NB4 (cell line): Measurements from ENCODE around the gene KCNMB2.

ENCODE experiments used
- DNase-seq: peaks from one replicate; pipeline ENCODE4 v3.0.0; 2010; ENCODE audit warnings: low read depth
- H3K4me3 ChIP-seq: one replicate; pipeline ENCODE4 v1.5.1; 2011; ENCODE audit warnings: mild to moderate bottlenecking, low read depth, low read length, moderate library complexity
- CTCF ChIP-seq: IDR thresholded peaks from one replicate; pipeline ENCODE4 v1.5.1; 2012; ENCODE audit warnings: low read depth, low read length
- MYC ChIP-seq: IDR thresholded peaks from 2 replicates; pipeline ENCODE4 v1.6.1; 2011; ENCODE audit warnings: low read depth, low read length
- POLR2A ChIP-seq: IDR thresholded peaks from 2 replicates; pipeline ENCODE4 v1.6.1; 2011; ENCODE audit warnings: mild to moderate bottlenecking; ENCODE audit not compliant: insufficient read length; ENCODE audit errors: extremely low read depth
- TF ChIP-seq, protein P1 (sequence below): IDR thresholded peaks from 2 replicates; pipeline ENCODE4 v1.6.1; 2011; ENCODE audit warnings: low read depth, low read length

KCNMB2 gene

DNA sequence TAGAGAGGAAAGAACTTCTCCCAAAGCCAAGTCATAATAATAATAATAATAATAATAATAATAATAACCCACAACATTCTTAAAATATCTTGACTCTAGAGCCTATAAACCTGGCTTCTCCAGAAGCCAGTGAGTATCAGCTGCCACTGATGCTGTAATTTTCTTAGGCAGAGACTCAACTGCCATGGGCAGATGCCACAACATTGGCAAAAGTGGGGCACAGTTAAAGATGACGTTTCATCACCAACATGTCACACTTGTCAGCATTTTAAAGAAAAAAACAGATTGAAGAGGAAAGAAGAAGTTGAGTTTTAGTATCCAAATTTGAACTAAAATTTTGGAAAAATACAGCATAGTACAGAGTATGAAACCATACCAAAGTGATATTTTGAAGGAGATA is 270.4 kb downstream of the KCNMB2 start:
- no peak for DNase-seq
- no peak overlapping the region for H3K4me3 ChIP-seq
- no peak for TF ChIP-seq MYC
- TF ChIP-seq POLR2A, result no peak
- no peak for TF ChIP-seq CTCF
- TF ChIP-seq, protein P1, sequence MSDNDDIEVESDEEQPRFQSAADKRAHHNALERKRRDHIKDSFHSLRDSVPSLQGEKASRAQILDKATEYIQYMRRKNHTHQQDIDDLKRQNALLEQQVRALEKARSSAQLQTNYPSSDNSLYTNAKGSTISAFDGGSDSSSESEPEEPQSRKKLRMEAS, result no peak

GRCh38 chr3:178807694-178808093 is 271.5 kb downstream of the KCNMB2 start:
- no peak overlapping the region for H3K4me3 ChIP-seq
- no peak for DNase-seq
- no peak for TF ChIP-seq MYC
- TF ChIP-seq, protein P1, result no peak
- no peak for TF ChIP-seq POLR2A
- TF ChIP-seq CTCF, result no peak

DNA sequence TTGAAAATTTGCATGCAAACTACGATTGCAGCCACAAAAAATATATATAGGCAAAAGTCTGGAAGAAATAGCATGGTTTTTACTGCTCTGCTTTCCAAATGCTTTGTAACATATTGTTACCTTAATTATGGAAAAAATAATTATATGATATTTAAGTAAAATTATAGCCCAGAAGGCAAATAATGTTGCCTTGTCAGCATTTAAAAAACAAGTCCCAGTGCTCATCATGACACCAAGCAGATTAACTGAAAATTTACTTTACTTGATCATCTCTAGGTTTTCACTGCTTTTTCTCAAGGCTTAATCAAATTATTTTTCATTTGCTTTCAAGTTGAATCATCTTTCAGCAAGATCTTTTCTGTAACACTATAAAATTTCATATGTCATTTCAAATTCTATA is 272.5 kb downstream of the KCNMB2 start:
- TF ChIP-seq CTCF, result no peak
- no peak for TF ChIP-seq MYC
- TF ChIP-seq, protein P1, result no peak
- no peak for TF ChIP-seq POLR2A
- DNase-seq, result no peak
- no peak overlapping the region for H3K4me3 ChIP-seq

GRCh38 chr3:178810181-178810580 is 273.9 kb downstream of the KCNMB2 start:
- DNase-seq, result no peak
- no peak overlapping the region for H3K4me3 ChIP-seq
- TF ChIP-seq POLR2A, result no peak
- no peak for TF ChIP-seq CTCF
- no peak for TF ChIP-seq MYC
- TF ChIP-seq, protein P1, result no peak

DNA sequence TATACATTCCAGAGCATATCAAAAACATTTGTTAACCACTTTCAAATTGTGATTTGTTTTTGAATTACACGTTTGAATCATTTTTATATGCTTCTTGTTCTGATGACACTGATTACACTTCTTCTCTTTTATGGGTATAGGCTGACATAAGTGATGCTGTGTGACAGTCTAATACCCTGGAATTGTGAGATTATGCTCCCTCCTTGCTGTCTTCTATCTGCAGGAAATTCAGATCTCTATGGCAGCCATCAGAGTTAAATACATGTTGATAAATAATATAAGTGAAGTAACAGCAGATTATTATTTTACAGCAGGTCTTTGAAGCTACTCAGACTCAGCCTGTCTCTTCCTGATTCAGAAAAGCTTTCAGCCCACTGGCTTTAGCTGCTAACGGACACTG is 286.5 kb downstream of the KCNMB2 start:
- DNase-seq, result no peak
- H3K4me3 ChIP-seq, result no peak overlapping the region
- TF ChIP-seq, protein P1, result no peak
- TF ChIP-seq MYC (no peak), POLR2A (no peak), CTCF (no peak)

DNA sequence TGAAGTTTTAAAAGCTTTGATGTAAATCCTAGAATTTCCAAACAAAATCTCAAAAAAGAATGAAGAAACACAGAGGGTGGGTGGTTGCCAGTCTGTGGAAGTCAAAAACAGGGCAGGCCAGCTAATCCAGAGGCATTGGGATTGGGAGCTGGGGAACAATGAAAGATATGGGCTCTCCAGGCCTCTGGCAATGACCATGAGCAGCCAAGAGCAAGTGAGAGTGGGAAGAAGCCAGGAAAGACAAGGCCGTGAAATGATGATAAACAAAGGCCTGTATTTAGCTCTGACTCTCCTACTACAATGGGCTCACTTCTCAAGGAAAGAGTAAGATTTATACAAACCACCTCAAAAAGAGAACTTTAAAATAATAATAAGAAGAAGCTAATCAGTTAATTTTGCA is 286.9 kb downstream of the KCNMB2 start:
- no peak overlapping the region for H3K4me3 ChIP-seq
- DNase-seq, result no peak
- TF ChIP-seq CTCF, result no peak
- no peak for TF ChIP-seq MYC
- TF ChIP-seq, protein P1, result no peak
- TF ChIP-seq POLR2A, result no peak
